Lower leg skin (tissue), 3 donors: ENCODE measurements around the gene KCNN4.

Source experiments
- POLR2A ChIP-seq, 2 donors: fragments of 450-650 bp; IDR thresholded peaks; one replicate each; pipeline ENCODE4 v1.6.1; 2016 to 2017; ENCODE audit warnings: antibody characterized with exemption in 2 of 2, mild to moderate bottlenecking in 1 of 2, moderate library complexity in 1 of 2
- TF ChIP-seq, protein P1 (sequence below), 3 donors: fragments of 450-650 bp; IDR thresholded peaks; one replicate each; pipeline ENCODE4 v1.5.1; 2016; ENCODE audit warnings: antibody characterized with exemption in 3 of 3, mild to moderate bottlenecking in 3 of 3, moderate library complexity in 2 of 3

DNA sequence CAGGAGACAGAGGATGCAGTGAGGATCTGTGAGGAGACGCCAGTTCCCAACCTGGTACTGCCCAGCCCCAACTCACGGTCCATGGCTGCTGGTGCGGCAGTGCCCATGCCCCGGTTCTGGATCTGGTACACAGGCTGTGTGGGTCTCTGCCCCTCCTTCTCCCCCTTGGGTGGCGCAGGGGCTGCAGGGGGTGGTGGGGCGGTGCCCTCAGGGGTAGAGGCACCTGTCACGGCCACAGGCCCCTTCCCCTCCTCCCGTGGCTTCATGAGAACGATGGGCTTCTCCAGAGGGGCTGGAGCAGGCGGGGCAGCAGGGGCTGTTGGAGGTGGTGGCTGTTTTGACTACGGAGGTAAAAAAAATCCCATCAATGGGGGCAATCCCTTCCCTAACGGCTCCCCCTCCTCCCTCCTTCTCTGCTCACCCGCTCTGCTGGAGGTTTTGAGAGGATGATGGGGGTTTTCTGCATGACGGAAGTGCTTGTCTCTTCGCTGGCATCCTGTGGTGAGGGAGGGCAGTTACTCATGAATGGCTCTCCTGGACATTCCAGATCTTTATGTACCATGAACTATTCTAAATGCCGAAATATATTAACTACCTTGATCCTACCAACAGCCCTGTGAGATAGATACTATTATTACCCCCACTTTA, 33.1 kb downstream of the KCNN4 start:
- TF ChIP-seq, protein P1, sequence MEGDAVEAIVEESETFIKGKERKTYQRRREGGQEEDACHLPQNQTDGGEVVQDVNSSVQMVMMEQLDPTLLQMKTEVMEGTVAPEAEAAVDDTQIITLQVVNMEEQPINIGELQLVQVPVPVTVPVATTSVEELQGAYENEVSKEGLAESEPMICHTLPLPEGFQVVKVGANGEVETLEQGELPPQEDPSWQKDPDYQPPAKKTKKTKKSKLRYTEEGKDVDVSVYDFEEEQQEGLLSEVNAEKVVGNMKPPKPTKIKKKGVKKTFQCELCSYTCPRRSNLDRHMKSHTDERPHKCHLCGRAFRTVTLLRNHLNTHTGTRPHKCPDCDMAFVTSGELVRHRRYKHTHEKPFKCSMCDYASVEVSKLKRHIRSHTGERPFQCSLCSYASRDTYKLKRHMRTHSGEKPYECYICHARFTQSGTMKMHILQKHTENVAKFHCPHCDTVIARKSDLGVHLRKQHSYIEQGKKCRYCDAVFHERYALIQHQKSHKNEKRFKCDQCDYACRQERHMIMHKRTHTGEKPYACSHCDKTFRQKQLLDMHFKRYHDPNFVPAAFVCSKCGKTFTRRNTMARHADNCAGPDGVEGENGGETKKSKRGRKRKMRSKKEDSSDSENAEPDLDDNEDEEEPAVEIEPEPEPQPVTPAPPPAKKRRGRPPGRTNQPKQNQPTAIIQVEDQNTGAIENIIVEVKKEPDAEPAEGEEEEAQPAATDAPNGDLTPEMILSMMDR (IDR thresholded peaks at IDR 0.05), result no peak
- no peak for TF ChIP-seq POLR2A (IDR thresholded peaks at IDR 0.05)
